Measurements from ENCODE around the gene ANKRD66.
"Not testable (repeated sequence)": the region's sequence is repeated elsewhere in the genome, so short reads cannot be mapped to it uniquely, and the experiment has no call there.

Gene ANKRD66

DNA sequence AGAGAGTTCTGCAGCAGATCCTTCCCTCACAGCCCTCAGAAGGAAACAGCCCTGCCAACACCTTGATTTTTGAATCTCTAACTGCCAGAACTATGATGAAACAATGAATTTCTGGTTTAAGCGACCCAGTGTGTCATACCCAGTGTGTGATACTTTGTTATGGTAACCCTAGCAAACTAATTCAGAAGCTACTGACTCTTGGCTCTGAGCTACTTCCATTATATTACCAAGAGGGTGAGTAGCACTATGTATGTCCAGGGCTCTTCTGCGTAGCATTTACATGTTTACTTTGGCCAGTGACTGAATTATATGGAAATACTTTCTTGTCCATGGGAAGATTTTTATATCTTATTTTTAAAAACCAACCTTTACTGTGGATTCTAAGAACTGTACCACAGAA, 16.7 kb downstream of the ANKRD66 start:
- no peaks in the 10 kb centered on the region for H3K36me3 ChIP-seq (ENCODE audit: insufficient read depth, low read length)
- no peak overlapping the region for H3K4me3 ChIP-seq (ENCODE audit: low read depth in 1 of 2, low read length in 2 of 2)
- H3K27me3 ChIP-seq (ENCODE audit: insufficient read depth, low read length, poor library complexity): no peaks in the 10 kb centered on the region
- DNase-seq (no peak), ATAC-seq (ENCODE audit: insufficient read depth, low read depth) (no peak)
- no peaks in the 10 kb centered on the region for H4K20me1 ChIP-seq (ENCODE audit: insufficient read depth, low read length)
- TF ChIP-seq EZH2 (IDR thresholded peaks at IDR 0.05; ENCODE audit: borderline replicate concordance, low read depth, low read length, severe bottlenecking): no peak
- TF ChIP-seq, protein P1, sequence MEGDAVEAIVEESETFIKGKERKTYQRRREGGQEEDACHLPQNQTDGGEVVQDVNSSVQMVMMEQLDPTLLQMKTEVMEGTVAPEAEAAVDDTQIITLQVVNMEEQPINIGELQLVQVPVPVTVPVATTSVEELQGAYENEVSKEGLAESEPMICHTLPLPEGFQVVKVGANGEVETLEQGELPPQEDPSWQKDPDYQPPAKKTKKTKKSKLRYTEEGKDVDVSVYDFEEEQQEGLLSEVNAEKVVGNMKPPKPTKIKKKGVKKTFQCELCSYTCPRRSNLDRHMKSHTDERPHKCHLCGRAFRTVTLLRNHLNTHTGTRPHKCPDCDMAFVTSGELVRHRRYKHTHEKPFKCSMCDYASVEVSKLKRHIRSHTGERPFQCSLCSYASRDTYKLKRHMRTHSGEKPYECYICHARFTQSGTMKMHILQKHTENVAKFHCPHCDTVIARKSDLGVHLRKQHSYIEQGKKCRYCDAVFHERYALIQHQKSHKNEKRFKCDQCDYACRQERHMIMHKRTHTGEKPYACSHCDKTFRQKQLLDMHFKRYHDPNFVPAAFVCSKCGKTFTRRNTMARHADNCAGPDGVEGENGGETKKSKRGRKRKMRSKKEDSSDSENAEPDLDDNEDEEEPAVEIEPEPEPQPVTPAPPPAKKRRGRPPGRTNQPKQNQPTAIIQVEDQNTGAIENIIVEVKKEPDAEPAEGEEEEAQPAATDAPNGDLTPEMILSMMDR (IDR thresholded peaks at IDR 0.05; ENCODE audit: borderline replicate concordance, extremely low read depth, low read length, poor library complexity, severe bottlenecking): no peak
- H2AFZ ChIP-seq (ENCODE audit: low read depth, low read length): no peak overlapping the region
- H3K79me2 ChIP-seq (ENCODE audit: insufficient read depth, low read length): no peaks in the 10 kb centered on the region
- no peak overlapping the region for H3K9ac ChIP-seq (ENCODE audit: low read depth, low read length)
- no peaks in the 10 kb centered on the region for H3K4me1 ChIP-seq (ENCODE audit: insufficient read depth, low read length)
- H3K27ac ChIP-seq (ENCODE audit: low read length): no peak overlapping the region
- no peak overlapping the region for H3K4me2 ChIP-seq (ENCODE audit: insufficient read depth, low read length)
- H3K9me3 ChIP-seq (ENCODE audit: insufficient read depth, low read length, severe bottlenecking): no peaks in the 10 kb centered on the region

GRCh38 chr6:46764280-46764679, 17.5 kb downstream of the ANKRD66 start:
- H3K9ac ChIP-seq (ENCODE audit: low read depth, low read length); H2AFZ ChIP-seq (ENCODE audit: low read depth, low read length); H3K79me2 ChIP-seq (ENCODE audit: insufficient read depth, low read length); H3K4me3 ChIP-seq (ENCODE audit: low read depth in 1 of 2, low read length in 2 of 2); DNase-seq; H3K9me3 ChIP-seq (ENCODE audit: insufficient read depth, low read length, severe bottlenecking); H3K27ac ChIP-seq (ENCODE audit: low read length); ATAC-seq (ENCODE audit: insufficient read depth, low read depth); H3K4me2 ChIP-seq (ENCODE audit: insufficient read depth, low read length); H3K27me3 ChIP-seq (ENCODE audit: insufficient read depth, low read length, poor library complexity); H3K4me1 ChIP-seq (ENCODE audit: insufficient read depth, low read length); H4K20me1 ChIP-seq (ENCODE audit: insufficient read depth, low read length); H3K36me3 ChIP-seq (ENCODE audit: insufficient read depth, low read length): not testable (repeated sequence)

- no peaks in the 10 kb centered on the region for H3K27me3 ChIP-seq (ENCODE audit: insufficient read depth, low read length, poor library complexity)
- H2AFZ ChIP-seq (ENCODE audit: low read depth, low read length): no peak overlapping the region
- H3K4me2 ChIP-seq (ENCODE audit: insufficient read depth, low read length): no peak overlapping the region
- no peaks in the 10 kb centered on the region for H3K36me3 ChIP-seq (ENCODE audit: insufficient read depth, low read length)
- DNase-seq (no peak), ATAC-seq (ENCODE audit: insufficient read depth, low read depth) (no peak)
- H4K20me1 ChIP-seq (ENCODE audit: insufficient read depth, low read length): no peaks in the 10 kb centered on the region
- H3K9ac ChIP-seq (ENCODE audit: low read depth, low read length): no peak overlapping the region
- no peaks in the 10 kb centered on the region for H3K9me3 ChIP-seq (ENCODE audit: insufficient read depth, low read length, severe bottlenecking)
- no peaks in the 10 kb centered on the region for H3K79me2 ChIP-seq (ENCODE audit: insufficient read depth, low read length)
- TF ChIP-seq, protein P1 (IDR thresholded peaks at IDR 0.05; ENCODE audit: borderline replicate concordance, extremely low read depth, low read length, poor library complexity, severe bottlenecking): no peak
- no peak for TF ChIP-seq EZH2 (IDR thresholded peaks at IDR 0.05; ENCODE audit: borderline replicate concordance, low read depth, low read length, severe bottlenecking)
- no peaks in the 10 kb centered on the region for H3K4me1 ChIP-seq (ENCODE audit: insufficient read depth, low read length)
- H3K27ac ChIP-seq (ENCODE audit: low read length): no peak overlapping the region
- H3K4me3 ChIP-seq (ENCODE audit: low read depth in 1 of 2, low read length in 2 of 2): no peak overlapping the region
Measured at GRCh38 chr6:46764961-46765360, 18.2 kb downstream of the ANKRD66 start.

- ATAC-seq (ENCODE audit: insufficient read depth, low read depth): no peak
- no peak overlapping the region for H3K4me2 ChIP-seq (ENCODE audit: insufficient read depth, low read length)
- DNase-seq: no peak
Measured at GRCh38 chr6:46772016-46772415, 25.3 kb downstream of the ANKRD66 start.

More at GRCh38 chr6:46772016-46772415, 25.3 kb downstream of the ANKRD66 start:
- H3K79me2 ChIP-seq (ENCODE audit: insufficient read depth, low read length): no peaks in the 10 kb centered on the region
- no peaks in the 10 kb centered on the region for H3K36me3 ChIP-seq (ENCODE audit: insufficient read depth, low read length)
- TF ChIP-seq, protein P1 (IDR thresholded peaks at IDR 0.05; ENCODE audit: borderline replicate concordance, extremely low read depth, low read length, poor library complexity, severe bottlenecking): no peak
- TF ChIP-seq EZH2 (IDR thresholded peaks at IDR 0.05; ENCODE audit: borderline replicate concordance, low read depth, low read length, severe bottlenecking): no peak
- H2AFZ ChIP-seq (ENCODE audit: low read depth, low read length): no peak overlapping the region
- H3K9me3 ChIP-seq (ENCODE audit: insufficient read depth, low read length, severe bottlenecking): no peaks in the 10 kb centered on the region
- H3K27me3 ChIP-seq (ENCODE audit: insufficient read depth, low read length, poor library complexity): no peaks in the 10 kb centered on the region
- H3K9ac ChIP-seq (ENCODE audit: low read depth, low read length): no peak overlapping the region
- no peaks in the 10 kb centered on the region for H3K4me1 ChIP-seq (ENCODE audit: insufficient read depth, low read length)
- no peak overlapping the region for H3K4me3 ChIP-seq (ENCODE audit: low read depth in 1 of 2, low read length in 2 of 2)
- H3K27ac ChIP-seq (ENCODE audit: low read length): no peak overlapping the region
- no peaks in the 10 kb centered on the region for H4K20me1 ChIP-seq (ENCODE audit: insufficient read depth, low read length)
